Hepatocyte (in vitro differentiated cells): Measurements from ENCODE around the gene CXCR6. TPM values are rescaled to one million over a fixed set of nuclear protein-coding genes. Genes with fewer than 3 reads are reported as not detected.

Experiments used
- DNase-seq: peaks from one replicate; pipeline ENCODE4 v3.0.0-alpha.2; 2016; ENCODE audit warnings: low spot score
- H2AFZ ChIP-seq: fragments of 200-600 bp; sonication (generic); 2 replicates; pipeline ENCODE4 v1.6.0; 2016; ENCODE audit warnings: antibody characterized with exemption, mild to moderate bottlenecking
- H3K27ac ChIP-seq: fragments of 200-600 bp; sonication (generic); 2 replicates; pipeline ENCODE4 v1.5.1; 2016; ENCODE audit warnings: mild to moderate bottlenecking
- H3K27me3 ChIP-seq: fragments of 200-600 bp; sonication (generic); 2 replicates; pipeline ENCODE4 v1.6.1; 2016
- H3K36me3 ChIP-seq: fragments of 200-600 bp; sonication (generic); replicated peaks from 2 replicates; pipeline ENCODE4 v1.5.1; 2016; ENCODE audit warnings: low read depth; ENCODE audit not compliant: insufficient read depth
- H3K4me1 ChIP-seq: fragments of 200-600 bp; sonication (generic); 2 replicates; pipeline ENCODE4 v1.5.1; 2016; ENCODE audit warnings: mild to moderate bottlenecking, moderate library complexity; ENCODE audit not compliant: insufficient read depth
- H3K4me2 ChIP-seq: fragments of 200-600 bp; sonication (generic); 2 replicates; pipeline ENCODE4 v1.6.0; 2016
- H3K4me3 ChIP-seq: fragments of 200-600 bp; sonication (generic); 2 replicates; pipeline ENCODE4 v1.5.1; 2016; ENCODE audit warnings: mild to moderate bottlenecking
- H3K79me2 ChIP-seq: fragments of 200-600 bp; sonication (generic); 2 replicates; pipeline ENCODE4 v1.6.0; 2017; ENCODE audit warnings: mild to moderate bottlenecking
- H3K9me2 ChIP-seq: fragments of 200-600 bp; sonication (generic); replicated peaks from 2 replicates; pipeline ENCODE4 v1.6.0; 2017; ENCODE audit warnings: mild to moderate bottlenecking; ENCODE audit not compliant: insufficient read depth
- H3K9me3 ChIP-seq: fragments of 200-600 bp; sonication (generic); 2 replicates; pipeline ENCODE4 v1.5.1; 2016; ENCODE audit warnings: low read depth, mild to moderate bottlenecking
- H4K20me1 ChIP-seq: fragments of 200-600 bp; sonication (generic); 2 replicates; pipeline ENCODE4 v1.6.0; 2016; ENCODE audit warnings: mild to moderate bottlenecking; ENCODE audit not compliant: insufficient read depth, poor library complexity, severe bottlenecking
- EZH2 ChIP-seq: fragments of 200-600 bp; sonication (generic); IDR thresholded peaks from 2 replicates; pipeline ENCODE4 v1.6.1; 2016; ENCODE audit warnings: antibody characterized with exemption, mild to moderate bottlenecking, borderline replicate concordance
- EZH2phosphoT487 ChIP-seq: fragments of 200-600 bp; sonication (generic); IDR thresholded peaks from one replicate; pipeline ENCODE4 v1.6.1; 2018; ENCODE audit warnings: antibody characterized with exemption, mild to moderate bottlenecking, low read depth, moderate library complexity; ENCODE audit not compliant: unreplicated experiment, severe bottlenecking
- WGBS: methylation state at CpG from one replicate; pipeline ENCODE4 v1.1.6; 2016; ENCODE audit warnings: low lambda C conversion rate; ENCODE audit errors: missing lambda C conversion rate; 5-methylcytosine and 5-hydroxymethylcytosine counted together
- polyA plus RNA-seq: library from polyadenylated mRNA; unstranded; fragments of >200 nt; fragmentation: Nextera tagmentation; extraction: Ambion mirVana; gene quantifications from 2 replicates; pipeline ENCODE4 v1.2.1, GENCODE V29; 2016
- total RNA-seq: library from RNA; depleted of rRNA; stranded (reverse); fragments of >200 nt; gene quantifications from 2 replicates; pipeline ENCODE4 v1.2.3, GENCODE V29; 2014
- TF ChIP-seq, protein P1 (sequence below): fragments of 200-600 bp; sonication (generic); IDR thresholded peaks from 2 replicates; pipeline ENCODE4 v1.5.1; 2016; ENCODE audit warnings: antibody characterized with exemption, mild to moderate bottlenecking; ENCODE audit not compliant: poor library complexity

Gene CXCR6
- total and polyA plus RNA-seq, 2 experiments from 2014 or later, result 0.33 TPM; not detected in 1

DNA sequence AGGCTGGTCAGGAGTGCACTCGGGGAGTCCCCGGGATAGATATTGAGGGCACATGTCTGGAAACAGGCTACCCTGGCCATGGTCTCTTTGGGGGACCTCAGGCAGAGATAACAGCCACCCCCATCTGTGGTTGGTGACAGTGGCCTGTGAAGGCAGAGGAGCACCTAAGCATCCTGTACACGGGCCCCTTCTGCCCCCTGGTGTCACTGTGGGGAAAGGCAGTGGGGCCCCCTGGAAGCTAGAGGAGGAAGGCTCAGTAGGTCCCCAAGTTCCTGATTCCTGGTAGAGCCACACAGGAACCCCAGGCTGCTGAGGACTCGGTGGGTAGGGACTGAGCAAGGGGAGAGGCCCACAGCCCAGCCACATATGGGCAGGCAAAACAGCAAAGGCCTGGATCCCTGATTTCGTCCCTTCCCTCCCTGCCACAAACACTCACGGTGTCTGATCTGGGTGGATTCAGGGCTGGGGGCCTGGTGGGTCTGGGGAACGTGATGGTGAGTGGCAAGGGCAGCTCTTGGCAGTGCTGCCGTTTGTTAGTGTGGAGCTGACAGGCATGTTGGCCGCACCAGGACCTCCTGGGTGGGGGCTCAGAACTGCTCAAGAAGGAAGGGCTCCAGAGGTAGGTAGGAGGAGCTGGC is 14.1 kb upstream of the CXCR6 start:
- Histone ChIP-seq H3K36me3 (no peaks in the 10 kb centered on the region), H3K4me3 (no peak overlapping the region), H3K27ac (no peak overlapping the region), H3K9me3 (no peaks in the 10 kb centered on the region), H3K4me1 (no peaks in the 10 kb centered on the region), H4K20me1 (no peaks in the 10 kb centered on the region), H2AFZ (no peak overlapping the region), H3K4me2 (no peak overlapping the region), H3K27me3 (no peaks in the 10 kb centered on the region), H3K79me2 (no peaks in the 10 kb centered on the region), H3K9me2 (no peaks in the 10 kb centered on the region)
- 87% methylated on average over 9 of the region's 9 CpGs for whole genome bisulfite sequencing
- DNase-seq, result peak; percentile 54
- TF ChIP-seq, protein P1, sequence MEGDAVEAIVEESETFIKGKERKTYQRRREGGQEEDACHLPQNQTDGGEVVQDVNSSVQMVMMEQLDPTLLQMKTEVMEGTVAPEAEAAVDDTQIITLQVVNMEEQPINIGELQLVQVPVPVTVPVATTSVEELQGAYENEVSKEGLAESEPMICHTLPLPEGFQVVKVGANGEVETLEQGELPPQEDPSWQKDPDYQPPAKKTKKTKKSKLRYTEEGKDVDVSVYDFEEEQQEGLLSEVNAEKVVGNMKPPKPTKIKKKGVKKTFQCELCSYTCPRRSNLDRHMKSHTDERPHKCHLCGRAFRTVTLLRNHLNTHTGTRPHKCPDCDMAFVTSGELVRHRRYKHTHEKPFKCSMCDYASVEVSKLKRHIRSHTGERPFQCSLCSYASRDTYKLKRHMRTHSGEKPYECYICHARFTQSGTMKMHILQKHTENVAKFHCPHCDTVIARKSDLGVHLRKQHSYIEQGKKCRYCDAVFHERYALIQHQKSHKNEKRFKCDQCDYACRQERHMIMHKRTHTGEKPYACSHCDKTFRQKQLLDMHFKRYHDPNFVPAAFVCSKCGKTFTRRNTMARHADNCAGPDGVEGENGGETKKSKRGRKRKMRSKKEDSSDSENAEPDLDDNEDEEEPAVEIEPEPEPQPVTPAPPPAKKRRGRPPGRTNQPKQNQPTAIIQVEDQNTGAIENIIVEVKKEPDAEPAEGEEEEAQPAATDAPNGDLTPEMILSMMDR, result peak; percentile 63
- TF ChIP-seq EZH2 (no peak), EZH2phosphoT487 (no peak)

DNA sequence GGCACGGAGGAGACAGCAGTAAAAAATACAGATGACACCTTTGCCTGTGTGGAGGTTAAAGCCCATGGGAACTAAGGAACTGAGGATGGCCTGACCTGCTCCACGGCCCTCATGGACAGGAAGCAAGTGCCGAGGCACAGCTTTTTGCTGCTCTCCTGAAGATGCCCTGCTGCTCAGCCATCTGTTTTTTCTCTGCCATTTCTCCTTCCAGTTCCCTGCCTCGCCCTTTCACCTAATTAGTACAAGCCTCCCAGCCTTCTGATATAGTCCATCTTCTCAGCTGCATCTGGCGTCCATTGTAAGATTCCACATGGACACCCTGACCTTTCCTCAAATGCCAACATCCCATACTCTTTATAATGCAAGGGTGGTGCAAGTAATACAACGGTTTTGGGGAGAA is 11.8 kb upstream of the CXCR6 start:
- Histone ChIP-seq H3K9me2 (no peaks in the 10 kb centered on the region), H3K36me3 (peaks cover 4% of the 10 kb centered on the region), H3K4me1 (no peaks in the 10 kb centered on the region), H3K79me2 (no peaks in the 10 kb centered on the region), H4K20me1 (no peaks in the 10 kb centered on the region), H3K27ac (no peak overlapping the region), H3K9me3 (no peaks in the 10 kb centered on the region), H2AFZ (no peak overlapping the region), H3K4me2 (no peak overlapping the region), H3K27me3 (no peaks in the 10 kb centered on the region), H3K4me3 (no peak overlapping the region)
- TF ChIP-seq EZH2 (no peak), EZH2phosphoT487 (no peak)
- TF ChIP-seq, protein P1, result no peak
- DNase-seq, result no peak
- WGBS, result 81% methylated on average over 6 of the region's 6 CpGs

DNA sequence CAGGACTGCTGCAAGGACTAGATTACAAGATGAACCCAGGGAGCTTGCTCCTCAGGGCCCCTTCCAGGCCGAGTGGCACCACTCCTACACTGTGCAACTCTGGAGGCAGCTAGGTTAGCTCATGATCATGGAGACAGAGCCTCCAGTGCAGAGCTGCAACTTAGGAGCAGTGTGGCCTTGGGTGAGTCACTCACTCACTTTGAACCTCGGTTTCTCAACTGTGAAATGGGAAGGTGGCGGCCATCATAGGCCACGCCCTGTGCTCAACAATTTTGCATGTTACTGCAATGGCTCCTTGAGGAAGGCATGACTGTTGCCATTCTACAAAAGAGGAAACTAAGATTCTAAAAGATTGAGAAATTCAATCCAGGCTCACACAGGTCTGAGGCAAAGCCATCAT is 11.2 kb upstream of the CXCR6 start:
- TF ChIP-seq, protein P1, result no peak
- no peak for DNase-seq
- no peaks in the 10 kb centered on the region for H3K9me2 ChIP-seq
- H3K9me3 ChIP-seq, result no peaks in the 10 kb centered on the region
- no peaks in the 10 kb centered on the region for H3K79me2 ChIP-seq
- H3K4me2 ChIP-seq, result no peak overlapping the region
- H3K36me3 ChIP-seq, result peaks cover 4% of the 10 kb centered on the region
- H3K27me3 ChIP-seq, result no peaks in the 10 kb centered on the region
- no peaks in the 10 kb centered on the region for H3K4me1 ChIP-seq
- 94% methylated on average over 4 of the region's 4 CpGs for WGBS
- H2AFZ ChIP-seq, result no peak overlapping the region
- no peak overlapping the region for H3K4me3 ChIP-seq
- no peaks in the 10 kb centered on the region for H4K20me1 ChIP-seq
- H3K27ac ChIP-seq, result no peak overlapping the region

DNA sequence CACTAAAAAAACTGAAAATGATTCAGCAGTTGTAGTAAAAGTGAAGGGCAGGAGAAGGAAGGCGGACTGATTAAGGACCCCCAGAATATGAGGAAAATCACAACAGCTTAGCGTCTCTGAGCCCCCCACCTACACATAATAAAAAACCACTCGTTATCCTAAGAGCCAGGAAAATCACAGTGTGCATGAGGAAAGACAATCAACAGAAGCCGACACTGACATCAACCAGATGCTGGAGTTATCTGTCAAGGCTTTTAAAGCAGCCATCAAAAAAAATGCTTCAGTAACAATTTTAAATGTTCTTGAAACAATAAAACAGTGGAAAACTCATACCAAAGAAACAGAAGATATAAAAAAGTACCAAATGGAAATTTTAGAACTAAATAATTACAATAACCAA is 9.7 kb upstream of the CXCR6 start:
- Histone ChIP-seq H3K4me1 (no peaks in the 10 kb centered on the region), H4K20me1 (no peaks in the 10 kb centered on the region), H3K36me3 (peaks cover 4% of the 10 kb centered on the region), H3K27ac (no peak overlapping the region), H3K27me3 (no peaks in the 10 kb centered on the region), H3K79me2 (no peaks in the 10 kb centered on the region), H3K4me2 (no peak overlapping the region), H3K9me2 (no peaks in the 10 kb centered on the region), H2AFZ (no peak overlapping the region), H3K9me3 (no peaks in the 10 kb centered on the region), H3K4me3 (no peak overlapping the region)
- DNase-seq, result no peak
- 50% methylated on average over 4 of the region's 4 CpGs for WGBS
- no peak for TF ChIP-seq EZH2phosphoT487
- TF ChIP-seq EZH2, result no peak
- TF ChIP-seq, protein P1, result no peak
